ENCODE results near the gene HAPLN2.

Gene HAPLN2

DNA sequence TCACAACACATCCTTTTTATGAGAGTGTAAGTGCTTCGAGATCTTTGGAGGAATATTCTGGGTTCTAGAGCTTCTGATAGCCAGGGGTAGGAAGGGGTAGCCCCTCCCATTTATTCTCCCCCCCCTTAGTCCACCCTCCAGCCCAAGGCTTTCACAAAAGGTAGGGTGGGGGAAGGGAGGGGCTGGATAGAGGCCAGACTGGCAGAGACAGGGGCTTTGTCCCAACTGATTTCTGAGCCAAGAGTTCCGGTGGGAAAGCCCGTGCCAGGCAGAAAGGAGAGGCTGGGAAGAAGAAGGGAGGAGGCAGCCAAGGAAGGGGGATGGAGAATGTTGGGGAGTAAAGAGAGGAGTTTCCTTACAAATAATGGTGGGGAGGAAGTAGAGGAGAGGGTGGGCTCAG is 25.8 kb downstream of the HAPLN2 start:
- no peak for DNase-seq (ENCODE audit: low read depth)

DNA sequence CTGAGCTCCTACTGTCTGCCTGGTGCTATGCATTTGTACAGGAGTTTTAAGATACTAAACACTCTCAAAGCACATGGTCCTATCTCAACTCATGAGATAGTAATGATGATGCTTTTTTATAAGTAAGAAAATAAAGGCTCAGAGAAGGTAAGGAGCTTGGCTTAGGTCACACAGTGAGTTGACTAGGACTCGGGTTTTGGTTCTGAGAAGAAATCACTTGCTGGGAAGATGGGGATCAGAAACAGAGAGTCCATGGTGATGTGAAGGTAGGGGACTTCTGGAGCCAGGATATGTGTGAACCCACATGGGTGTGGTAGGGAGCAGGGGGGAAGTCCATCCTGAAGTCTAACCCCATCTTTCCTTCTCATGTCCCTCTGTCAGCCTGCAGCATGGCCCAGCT is 26.5 kb downstream of the HAPLN2 start:
- no peak for DNase-seq (ENCODE audit: low read depth)

DNA sequence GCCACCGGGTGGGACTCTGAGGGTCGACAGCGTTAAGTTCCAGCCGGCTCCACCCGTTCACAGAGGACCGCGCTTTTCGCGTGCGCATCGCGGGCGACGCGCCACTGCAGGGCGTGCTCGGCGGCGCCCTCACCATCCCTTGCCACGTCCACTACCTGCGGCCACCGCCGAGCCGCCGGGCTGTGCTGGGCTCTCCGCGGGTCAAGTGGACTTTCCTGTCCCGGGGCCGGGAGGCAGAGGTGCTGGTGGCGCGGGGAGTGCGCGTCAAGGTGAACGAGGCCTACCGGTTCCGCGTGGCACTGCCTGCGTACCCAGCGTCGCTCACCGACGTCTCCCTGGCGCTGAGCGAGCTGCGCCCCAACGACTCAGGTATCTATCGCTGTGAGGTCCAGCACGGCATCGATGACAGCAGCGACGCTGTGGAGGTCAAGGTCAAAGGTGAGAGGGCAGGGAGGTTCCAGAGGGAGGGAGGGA is 27.6 kb downstream of the HAPLN2 start:
- no peak for DNase-seq (ENCODE audit: low read depth)

DNA sequence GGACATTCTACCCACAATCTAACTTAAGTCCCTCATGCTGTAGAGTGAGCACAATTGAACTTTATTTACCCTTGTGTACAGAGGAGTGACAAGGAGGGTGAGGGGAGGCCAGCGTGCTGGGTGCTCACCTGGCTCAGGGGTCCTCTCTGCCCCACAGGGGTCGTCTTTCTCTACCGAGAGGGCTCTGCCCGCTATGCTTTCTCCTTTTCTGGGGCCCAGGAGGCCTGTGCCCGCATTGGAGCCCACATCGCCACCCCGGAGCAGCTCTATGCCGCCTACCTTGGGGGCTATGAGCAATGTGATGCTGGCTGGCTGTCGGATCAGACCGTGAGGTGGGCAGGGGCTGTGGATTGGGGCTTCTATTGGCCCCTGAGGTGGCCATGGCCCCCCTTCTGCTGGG is 28.1 kb downstream of the HAPLN2 start:
- no peak for DNase-seq (ENCODE audit: low read depth)

DNA sequence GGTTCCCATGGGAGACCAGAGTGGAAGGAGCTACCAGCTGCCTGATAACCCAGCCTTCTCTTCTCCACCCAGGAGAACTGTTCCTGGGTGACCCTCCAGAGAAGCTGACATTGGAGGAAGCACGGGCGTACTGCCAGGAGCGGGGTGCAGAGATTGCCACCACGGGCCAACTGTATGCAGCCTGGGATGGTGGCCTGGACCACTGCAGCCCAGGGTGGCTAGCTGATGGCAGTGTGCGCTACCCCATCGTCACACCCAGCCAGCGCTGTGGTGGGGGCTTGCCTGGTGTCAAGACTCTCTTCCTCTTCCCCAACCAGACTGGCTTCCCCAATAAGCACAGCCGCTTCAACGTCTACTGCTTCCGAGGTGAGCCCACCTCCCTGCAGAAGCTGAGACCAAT is 29.3 kb downstream of the HAPLN2 start:
- no peak for DNase-seq (ENCODE audit: low read depth)

DNA sequence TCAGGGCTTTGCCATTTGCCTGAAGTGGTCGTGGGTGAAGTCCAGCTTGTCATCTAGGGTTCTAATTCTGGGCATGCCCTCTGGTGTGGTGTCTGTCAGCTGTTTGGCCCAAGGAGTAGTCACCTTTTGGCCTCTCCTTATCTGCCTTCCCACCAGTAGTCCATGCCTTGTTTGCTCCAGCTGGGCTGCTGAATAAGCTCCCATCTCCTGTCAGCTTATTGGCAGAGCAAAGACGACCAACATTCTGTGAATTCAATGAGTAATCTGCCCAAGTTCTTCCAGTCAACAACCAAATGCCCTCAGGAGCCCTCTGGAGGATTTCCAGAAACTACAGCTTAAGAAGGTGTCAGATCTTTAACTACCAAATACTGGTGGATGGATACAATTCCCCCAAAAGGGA is 29.7 kb downstream of the HAPLN2 start:
- DNase-seq (ENCODE audit: low read depth): no peak

DNA sequence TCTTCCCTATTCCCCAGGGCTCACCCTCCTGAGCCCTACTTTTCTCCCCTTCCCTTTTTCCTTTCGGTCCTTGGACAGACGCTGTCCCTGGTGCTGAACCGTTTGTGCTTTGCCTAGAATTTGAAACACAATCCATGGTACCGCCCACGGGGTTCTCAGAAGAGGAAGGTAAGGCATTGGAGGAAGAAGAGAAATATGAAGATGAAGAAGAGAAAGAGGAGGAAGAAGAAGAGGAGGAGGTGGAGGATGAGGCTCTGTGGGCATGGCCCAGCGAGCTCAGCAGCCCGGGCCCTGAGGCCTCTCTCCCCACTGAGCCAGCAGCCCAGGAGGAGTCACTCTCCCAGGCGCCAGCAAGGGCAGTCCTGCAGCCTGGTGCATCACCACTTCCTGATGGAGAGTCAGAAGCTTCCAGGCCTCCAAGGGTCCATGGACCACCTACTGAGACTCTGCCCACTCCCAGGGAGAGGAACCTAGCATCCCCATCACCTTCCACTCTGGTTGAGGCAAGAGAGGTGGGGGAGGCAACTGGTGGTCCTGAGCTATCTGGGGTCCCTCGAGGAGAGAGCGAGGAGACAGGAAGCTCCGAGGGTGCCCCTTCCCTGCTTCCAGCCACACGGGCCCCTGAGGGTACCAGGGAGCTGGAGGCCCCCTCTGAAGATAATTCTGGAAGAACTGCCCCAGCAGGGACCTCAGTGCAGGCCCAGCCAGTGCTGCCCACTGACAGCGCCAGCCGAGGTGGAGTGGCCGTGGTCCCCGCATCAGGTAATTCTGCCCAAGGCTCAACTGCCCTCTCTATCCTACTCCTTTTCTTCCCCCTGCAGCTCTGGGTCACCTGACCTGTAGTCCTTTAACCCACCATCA is 33.1 kb downstream of the HAPLN2 start:
- DNase-seq (ENCODE audit: low read depth): no peak

DNA sequence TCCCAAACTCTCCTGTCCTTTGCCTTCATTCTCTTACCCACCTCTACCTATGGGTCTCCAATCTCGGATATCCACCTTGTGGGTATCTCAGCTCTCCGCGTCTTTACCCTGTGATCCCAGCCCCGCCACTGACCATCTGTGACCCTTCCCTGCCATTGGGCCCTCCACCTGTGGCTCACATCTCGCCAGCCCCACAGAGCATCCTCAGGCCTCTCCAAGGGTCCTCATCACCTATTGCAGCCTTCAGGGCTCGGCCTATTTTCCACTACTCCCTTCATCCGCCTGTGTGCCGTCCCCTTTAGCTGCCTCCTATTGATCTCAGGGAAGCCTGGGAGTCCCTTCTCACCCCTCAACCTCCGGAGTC is 33.8 kb downstream of the HAPLN2 start:
- no peak for DNase-seq (ENCODE audit: low read depth)

DNA sequence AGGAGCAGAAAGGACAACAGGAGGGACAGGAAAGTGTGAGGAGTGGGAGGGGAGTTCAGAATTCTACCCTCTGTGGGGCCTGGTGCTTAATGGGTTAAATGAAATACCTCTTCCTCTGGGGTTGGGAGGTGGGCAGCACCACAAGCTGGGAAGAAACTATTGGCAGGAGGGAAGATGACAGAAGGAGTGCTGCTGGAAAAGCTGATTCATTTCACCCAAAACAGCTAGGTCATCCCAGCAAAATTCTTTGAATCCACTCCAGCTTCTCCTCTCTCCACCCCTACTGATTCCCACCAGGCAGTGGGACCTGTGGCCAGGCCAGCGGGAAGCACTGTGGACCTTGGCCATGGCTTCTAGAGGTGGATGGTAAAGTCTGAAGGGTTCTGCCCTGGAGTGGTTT is 35.5 kb downstream of the HAPLN2 start:
- no peak for DNase-seq (ENCODE audit: low read depth)

DNA sequence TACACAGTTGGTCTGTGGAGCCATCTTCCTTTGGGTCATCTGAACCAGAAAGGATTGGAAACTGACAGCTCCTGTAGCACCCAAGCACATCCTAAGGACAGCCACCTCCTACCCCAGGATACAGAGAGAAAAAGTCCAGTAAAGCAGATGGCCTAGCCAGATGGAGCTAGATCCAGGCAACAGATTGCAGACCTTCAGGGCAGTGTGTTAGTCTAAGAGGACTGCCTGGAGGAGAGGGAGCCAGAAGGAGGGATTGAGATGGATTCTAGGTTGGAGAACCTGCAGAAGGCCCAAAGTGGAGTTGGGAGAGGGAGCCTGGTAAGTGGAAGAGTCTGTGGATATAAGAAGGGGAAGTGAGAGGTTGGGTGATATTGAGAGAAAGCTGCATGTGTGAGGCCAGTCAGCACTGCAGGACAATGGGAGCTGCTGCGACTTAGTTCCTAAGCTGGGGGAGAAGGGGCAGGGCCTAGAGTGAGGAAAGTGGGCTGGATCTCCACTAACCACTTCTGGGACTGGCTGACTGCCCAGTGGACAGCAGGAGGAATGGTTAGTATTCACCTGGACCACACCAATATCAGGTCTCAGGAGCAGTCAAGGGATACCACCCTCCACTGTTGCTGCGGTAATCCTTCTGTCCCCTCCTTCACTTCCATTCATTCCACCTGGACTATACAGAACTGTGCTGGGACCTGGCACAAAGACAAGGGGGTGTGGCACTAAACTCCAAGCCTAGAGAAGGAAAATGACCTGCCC is 36.1 kb downstream of the HAPLN2 start:
- DNase-seq (ENCODE audit: low read depth): no peak

DNA sequence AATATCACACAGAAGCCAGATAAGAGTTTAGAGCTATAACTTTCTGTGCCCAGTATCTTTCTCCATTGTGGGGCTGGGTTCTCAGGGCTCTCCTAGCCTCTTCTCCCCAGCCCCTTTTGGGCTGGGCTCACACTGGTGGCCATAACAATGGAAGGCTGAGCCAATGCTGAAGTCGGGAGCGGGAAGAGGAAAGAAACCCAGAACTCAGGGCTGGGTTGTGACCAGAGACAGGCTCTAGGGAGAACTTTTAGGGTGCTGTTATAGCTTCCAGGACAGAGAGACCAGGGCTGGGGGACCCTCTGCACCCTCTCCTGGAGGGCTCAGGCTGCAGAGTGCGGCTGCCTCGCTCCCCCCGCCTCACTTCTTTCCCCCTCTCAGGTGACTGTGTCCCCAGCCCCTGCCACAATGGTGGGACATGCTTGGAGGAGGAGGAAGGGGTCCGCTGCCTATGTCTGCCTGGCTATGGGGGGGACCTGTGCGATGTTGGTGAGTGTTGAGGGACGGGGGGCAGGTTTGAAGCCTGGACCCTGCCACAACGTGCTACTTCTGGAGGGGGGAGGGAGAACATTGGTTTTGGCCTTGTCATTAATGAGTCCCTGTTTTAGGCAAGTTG is 36.8 kb downstream of the HAPLN2 start:
- DNase-seq (ENCODE audit: low read depth): no peak

DNA sequence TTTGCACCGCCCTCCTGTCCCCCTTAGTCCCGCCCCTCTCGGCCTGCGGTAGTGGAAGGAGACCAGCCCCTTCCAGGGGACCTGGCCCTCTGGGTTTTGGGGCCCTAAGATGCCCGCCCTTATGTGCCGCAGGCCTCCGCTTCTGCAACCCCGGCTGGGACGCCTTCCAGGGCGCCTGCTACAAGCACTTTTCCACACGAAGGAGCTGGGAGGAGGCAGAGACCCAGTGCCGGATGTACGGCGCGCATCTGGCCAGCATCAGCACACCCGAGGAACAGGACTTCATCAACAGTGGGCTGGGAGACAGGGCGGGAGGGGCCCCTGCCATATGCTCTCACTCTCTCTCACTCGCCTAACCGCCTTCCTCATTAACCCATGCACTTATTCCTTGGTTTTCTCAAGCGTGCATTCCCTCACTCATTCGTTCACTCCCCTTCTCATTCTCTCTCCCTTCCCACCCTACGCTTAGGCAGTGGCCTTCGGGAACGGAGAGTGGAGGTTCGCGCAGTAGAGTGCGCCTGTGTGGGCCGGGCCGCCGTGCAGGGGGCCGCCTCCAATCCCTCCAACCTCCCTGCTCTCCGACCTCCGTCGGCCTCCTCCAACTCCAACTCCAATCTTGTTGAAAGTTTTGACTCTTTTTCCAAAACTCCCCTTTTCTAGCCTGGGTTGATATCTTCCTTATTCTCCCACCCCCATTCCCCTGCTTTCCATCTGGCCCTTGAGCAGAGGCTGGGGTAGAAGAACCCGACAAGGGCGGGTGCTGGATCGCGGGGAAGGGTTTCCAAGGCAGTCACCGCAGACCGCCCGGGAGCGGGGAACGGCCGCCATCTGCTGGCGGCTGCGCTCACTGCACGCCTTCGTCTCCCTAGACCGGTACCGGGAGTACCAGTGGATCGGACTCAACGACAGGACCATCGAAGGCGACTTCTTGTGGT is 37.9 kb downstream of the HAPLN2 start:
- DNase-seq (ENCODE audit: low read depth): peak; percentile 34

DNA sequence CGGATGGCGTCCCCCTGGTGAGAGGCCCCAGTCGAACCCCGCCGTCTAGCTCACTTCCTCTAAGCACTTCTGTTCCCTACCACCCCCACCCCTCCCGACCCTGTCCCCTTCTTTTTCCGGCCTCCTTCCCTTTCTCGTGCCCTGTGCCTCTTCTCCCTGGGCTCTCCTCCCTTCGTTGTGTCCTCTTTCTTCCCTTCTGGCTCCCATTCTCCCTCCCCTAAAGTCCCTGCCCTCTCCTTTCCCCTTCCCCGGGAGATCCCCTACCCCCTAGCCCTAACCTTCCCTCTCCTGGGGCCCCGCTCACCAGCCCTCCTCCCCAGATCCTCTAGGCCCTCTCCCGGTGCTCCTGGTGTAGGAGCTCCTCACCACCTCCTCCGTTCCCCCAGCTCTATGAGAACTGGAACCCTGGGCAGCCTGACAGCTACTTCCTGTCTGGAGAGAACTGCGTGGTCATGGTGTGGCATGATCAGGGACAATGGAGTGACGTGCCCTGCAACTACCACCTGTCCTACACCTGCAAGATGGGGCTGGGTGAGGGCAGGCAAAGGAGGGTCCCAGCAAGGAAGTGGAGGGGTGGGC is 38.6 kb downstream of the HAPLN2 start:
- DNase-seq (ENCODE audit: low read depth): no peak

DNA sequence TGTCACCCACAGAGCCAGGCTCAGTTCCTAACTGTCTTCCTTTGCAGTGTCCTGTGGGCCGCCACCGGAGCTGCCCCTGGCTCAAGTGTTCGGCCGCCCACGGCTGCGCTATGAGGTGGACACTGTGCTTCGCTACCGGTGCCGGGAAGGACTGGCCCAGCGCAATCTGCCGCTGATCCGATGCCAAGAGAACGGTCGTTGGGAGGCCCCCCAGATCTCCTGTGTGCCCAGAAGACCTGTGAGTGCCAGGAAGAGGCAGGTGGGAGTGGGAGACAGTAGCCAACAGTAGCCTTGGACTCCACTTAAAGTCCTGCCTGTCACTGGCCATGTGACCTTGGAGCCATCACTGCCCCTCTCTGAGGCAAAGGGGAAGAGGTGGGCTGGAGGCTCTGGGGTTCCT is 39.3 kb downstream of the HAPLN2 start:
- no peak for DNase-seq (ENCODE audit: low read depth)

DNA sequence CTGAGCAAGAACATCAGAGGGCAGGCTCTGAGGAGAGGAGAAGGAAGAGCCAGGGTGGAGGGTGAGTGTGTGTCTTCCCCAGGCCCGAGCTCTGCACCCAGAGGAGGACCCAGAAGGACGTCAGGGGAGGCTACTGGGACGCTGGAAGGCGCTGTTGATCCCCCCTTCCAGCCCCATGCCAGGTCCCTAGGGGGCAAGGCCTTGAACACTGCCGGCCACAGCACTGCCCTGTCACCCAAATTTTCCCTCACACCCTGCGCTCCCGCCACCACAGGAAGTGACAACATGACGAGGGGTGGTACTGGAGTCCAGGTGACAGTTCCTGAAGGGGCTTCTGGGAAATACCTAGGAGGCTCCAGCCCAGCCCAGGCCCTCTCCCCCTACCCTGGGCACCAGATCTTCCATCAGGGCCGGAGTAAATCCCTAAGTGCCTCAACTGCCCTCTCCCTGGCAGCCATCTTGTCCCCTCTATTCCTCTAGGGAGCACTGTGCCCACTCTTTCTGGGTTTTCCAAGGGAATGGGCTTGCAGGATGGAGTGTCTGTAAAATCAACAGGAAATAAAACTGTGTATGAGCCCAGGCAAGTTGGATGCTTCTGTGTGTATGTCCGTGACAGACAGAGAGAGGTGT is 39.8 kb downstream of the HAPLN2 start:
- no peak for DNase-seq (ENCODE audit: low read depth)

DNA sequence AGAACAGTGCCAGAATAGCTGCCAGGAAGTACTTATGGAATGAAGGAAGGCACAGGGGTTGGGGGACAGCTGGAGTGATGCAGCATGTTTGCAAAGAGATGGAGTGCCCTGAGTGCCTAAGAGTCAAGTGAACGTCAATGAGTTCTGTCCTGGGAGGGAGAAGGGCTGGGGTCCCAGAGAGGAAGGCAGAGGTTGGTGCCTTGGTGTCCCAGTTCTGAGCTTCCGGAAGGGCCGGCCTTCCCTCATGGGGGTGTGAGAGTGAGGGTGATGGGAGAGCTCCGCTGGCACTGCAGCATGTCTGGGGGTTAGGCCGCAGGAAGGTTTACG is 40.4 kb downstream of the HAPLN2 start:
- DNase-seq (ENCODE audit: low read depth): no peak

DNA sequence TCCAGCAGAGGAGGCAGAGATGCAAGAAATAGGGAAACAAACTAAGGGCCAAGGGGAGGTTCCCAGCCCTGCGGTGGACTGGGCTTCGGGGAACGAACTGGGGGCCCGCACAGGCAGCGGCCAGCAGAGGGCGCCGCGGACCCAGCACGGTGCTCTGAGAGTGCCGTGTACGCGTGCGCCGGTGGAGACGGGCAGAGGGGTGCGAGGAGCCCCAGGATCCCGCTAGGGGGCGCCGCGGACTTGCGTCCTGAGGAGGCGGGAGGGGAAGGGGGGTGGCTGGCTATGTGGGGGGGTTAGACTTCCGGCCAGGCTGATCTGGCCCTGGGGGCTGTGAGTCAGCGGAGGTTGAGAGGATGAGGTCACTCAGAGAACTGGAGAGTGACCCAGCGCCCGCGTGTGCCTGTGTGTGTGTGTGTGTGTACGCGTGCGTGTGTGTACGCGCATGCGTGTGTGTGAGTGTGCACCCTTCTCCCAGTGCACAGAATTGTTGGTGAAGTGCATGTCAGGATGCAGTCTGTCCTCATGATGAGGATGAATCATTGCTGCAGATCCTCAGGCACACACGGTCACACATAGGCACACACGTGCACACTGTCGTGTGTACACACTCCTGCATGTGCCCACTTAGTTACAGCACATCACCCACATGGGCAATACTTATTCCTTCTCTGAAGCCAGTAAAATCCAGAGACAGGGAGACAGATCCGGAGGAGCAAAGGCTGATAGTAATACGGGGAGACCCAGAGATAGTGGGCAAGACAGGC is 41.0 kb downstream of the HAPLN2 start:
- DNase-seq (ENCODE audit: low read depth): peak; percentile 98

DNA sequence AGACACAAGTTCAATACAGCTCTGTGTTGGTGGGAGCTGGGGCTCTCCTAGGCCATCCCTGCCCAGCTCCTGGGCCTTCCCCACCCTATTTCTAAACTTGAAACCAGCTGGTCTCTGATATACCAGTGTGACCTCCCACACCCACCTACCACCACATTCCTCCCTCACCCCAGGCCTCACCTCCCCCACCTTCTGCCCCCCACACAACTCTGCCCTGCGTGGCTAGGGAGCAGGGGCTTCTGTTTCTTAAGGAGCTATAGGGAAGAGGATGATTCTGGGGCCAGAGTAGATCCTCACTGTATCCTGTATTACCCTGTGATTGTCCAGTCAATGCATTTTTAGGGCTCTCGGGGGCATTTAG is 41.5 kb downstream of the HAPLN2 start:
- DNase-seq (ENCODE audit: low read depth): no peak

DNA sequence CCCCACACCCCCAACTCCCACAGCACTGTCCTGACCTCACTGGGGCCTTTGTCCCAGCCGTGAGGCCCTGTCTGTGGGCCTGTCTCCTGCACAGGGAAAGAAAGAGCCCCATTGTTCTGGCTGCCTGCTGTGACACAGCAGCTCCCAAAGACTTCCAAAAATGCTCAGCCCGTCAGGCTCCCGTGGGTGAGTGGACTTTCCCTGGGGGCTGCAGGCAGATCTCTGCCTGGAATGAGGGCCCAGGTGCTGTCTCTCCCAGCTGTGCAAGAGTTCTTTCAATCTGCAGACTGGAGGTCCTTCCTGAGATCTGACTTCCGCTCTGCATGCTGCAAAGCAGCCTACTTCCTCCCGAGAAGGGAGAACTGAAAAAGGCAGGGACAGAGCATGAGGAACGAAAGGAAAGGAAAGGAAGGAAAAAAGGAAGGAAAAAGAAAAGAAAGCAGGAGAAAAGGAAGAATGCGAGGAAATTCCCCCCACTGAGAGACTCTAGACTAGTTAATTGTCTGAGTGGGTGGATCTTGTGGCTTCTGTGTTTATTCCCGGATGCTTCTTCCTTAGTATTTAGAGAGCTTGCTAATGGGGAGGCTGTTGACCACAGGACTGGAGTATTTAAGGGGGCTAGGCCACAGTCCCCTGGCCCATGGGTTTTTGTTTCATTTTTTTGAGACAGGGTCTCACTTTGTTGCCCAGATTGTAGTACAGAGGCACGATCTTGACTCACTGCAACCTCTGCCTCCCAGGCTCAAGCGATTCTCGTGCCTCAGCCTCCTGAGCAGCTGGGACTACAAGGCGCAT is 43.0 kb downstream of the HAPLN2 start:
- no peak for DNase-seq (ENCODE audit: low read depth)

DNA sequence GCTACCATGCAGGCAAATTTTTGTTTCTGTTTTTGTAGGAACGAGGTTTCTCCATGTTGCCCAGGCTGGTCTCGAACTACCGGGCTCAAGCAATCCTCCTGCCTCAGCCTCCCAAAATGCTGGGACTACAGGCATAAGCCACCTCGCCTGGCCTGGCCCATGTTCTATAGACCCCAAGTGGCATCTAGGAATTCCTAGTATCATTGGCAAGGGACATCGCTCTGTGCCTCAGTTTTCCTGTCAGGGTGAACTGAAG is 43.5 kb downstream of the HAPLN2 start:
- no peak for DNase-seq (ENCODE audit: low read depth)

Data from fibroblast of gingiva (primary cell).